HG03097 (cell line): ENCODE measurements around the gene LAG3.

ENCODE experiments used
- ATAC-seq: cut with Tn5 transposase; IDR thresholded peaks from one replicate; pipeline ENCODE4 v1.9.1; 2021; ENCODE audit not compliant: unreplicated experiment, low FRiP score

The LAG3 gene

DNA sequence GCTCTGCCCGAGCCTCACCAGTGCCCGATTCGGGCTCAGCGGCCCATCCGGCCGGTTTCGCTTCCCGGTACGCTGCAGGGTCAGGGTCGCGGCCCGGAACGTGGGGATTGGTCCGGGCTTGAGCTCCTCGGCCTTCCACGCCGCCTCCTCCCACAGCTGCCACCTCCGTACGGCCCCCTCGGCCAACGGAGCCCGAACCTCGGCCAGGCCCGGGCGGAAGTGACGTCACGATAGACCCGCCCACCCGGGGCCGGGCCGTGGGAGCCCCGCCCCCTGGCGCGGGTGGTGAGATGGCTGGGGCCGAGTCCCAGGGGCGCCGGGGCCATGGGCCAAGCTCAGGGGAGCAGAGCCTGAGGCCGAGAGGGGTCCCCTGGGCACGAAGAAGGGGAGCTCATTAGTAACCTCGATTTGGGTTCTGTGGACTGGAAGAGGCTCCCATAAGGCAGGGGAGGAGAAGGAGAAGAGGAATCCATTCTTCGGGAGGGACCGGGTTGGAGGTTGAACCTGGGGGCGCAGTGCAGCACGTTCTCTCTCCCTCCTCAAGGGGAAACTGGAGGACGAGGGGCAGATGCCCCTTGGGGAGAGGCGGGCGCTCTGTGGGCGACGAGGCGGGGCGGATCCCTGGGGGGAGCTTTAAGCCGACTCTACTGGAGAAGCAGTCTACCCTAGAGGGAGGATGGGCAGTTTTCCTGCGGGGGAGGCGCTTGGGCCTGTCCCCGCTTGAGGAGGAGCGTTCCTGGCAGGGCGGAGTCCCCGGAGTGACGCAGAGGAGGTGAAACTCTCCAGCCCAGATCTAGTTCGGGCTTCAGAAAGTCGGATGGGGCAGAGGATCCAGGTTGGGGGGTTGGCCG, 19.2 kb upstream of the LAG3 start, which contains the start of gene MLF2:
Gene MLF2 (minus strand): TSS at position 221 of the 851 bp plus-strand sequence. CDS start 807 bp downstream, outside the sequence.
- peak; percentile 87 for ATAC-seq

DNA sequence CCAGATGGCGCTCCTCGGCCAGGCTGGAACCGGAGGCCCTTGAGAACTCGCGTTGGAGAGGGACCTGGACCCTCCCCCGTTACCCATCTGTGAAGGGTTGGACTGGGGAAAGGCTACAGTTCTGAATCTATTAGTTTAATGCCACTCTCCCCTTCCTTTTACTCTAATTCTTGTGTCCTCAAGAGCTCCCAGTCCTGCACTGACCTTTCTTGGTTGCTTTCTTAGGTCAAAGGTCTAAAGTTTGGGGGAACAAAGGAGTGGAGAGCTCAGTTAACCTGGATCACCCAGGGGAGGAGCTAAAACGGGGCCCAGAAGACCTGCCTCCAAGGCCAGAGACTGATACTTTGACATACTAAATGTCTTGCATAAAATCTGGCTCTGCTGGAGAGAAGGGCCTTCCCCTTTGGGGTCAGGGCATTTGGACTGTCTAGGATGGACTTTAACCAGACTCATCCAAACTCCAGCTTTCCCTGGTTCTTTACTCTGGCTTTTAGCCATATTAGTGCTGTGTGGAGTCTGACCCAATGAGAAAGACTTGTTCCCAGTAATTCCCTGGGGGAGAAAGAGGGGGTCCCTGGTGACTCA, 18.5 kb upstream of the LAG3 start:
- no peak for ATAC-seq

- ATAC-seq: no peak
Measured at GRCh38 chr12:6754411-6754810, 17.9 kb upstream of the LAG3 start.

DNA sequence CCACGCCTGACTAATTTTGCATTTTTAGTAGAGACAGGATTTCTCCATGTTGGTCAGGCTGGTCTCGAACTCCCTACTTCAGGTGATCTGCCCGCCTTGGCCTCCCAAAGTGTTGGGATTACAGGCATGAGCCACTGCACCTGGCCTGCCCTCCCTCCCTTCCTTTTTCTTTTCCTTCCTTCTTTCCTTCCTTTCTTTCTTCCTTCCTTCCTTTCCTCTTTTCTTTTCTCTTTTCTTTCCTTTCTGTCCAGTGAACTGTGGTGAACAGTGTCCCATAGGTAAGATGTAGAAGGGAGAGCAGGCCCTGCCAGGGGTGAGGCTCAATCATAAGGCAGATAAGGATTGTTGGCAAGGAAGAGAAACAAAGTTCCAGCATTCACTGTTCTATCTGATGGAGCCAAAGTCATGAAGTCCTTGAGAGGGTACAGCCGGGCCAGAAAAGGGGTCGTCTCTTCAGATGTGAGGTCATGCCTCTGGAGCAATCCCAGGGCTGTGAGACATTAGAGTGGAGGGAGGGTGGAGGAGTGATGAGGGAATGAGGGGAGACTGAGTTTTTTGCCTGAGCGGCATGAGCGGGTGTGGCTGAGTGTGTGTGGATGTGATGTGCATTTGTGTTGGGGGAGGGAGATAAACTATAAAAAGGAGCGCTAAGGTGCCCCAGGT, 15.2 kb upstream of the LAG3 start:
- no peak for ATAC-seq

DNA sequence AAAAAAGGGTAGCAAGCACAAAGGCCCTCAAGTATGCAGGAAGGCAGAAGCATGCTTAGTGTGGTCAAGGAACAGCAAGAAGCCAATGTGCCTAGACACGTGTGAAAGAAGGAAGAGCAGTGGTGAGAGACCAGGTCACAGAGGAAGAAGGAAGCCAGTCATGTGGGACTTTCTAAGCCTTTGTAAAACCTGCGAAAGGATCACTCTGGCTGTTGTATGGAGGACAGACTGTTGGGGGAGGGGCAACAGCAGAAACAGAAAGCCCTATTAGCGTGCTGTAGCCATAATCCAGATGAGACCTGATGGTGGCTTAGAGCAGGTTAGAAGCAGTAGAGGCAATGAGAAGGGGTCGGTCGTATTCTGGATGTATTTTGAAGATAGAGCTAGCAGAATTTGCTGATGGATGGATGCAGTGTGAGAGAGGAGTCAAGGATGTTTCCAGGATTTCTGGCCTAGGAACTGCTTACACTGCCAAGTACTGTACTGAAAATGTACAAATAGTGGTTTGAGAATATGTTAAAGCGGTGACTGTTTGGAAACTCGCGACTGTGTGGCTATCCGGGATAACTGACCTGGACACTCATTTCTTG, 13.7 kb upstream of the LAG3 start:
- no peak for ATAC-seq

- no peak for ATAC-seq
Measured at GRCh38 chr12:6759741-6760140, 12.6 kb upstream of the LAG3 start.

DNA sequence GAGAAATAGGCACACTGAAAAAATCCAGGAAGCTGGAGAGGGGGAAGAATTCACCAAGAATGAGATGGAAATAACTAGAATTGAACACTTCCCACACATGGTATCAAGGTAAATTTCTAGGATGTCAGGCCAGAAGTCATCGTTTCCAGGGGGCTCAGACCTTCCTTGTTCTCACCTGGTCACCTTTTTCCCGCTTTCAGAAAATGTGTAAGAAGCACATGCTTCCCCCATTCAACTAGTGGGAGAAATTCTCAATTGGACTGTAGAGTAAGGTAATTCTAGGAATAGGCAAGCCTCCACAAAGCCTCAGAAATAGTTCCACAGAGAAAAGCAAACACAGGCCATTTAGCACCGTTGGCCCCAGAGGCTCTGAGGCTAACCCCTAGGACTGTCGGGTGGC, 8.9 kb upstream of the LAG3 start:
- no peak for ATAC-seq

- peak; percentile 57 for ATAC-seq
Measured at GRCh38 chr12:6764011-6764828, 8.1 kb upstream of the LAG3 start.

DNA sequence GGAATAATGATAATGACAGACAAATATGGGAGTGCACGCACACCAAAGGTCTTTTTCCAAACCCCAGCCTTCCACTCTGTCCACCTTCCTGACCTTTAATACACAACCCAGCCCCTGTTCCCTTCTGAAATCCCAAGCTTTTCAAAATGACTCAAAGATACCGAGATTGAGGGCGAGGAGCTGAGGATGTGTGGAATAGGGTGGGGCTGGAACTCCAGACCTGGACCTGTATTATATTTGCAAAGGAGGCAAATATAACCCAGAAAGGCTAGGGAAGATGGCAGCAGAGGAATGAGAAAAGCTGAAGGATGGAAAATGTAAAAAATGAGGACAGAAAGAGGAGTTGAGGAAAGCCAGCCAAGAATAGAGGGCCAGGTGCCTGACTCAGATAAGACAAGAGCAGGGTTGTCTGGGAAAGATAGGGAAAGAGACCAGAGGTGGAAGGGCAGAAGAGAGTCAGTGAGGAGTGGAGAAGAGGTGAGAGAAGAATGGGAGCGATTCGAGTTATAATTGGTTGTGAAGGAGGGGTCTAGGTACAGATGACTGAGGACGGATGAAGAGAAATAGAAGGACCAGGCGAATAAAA, 7.2 kb upstream of the LAG3 start:
- ATAC-seq: no peak

DNA sequence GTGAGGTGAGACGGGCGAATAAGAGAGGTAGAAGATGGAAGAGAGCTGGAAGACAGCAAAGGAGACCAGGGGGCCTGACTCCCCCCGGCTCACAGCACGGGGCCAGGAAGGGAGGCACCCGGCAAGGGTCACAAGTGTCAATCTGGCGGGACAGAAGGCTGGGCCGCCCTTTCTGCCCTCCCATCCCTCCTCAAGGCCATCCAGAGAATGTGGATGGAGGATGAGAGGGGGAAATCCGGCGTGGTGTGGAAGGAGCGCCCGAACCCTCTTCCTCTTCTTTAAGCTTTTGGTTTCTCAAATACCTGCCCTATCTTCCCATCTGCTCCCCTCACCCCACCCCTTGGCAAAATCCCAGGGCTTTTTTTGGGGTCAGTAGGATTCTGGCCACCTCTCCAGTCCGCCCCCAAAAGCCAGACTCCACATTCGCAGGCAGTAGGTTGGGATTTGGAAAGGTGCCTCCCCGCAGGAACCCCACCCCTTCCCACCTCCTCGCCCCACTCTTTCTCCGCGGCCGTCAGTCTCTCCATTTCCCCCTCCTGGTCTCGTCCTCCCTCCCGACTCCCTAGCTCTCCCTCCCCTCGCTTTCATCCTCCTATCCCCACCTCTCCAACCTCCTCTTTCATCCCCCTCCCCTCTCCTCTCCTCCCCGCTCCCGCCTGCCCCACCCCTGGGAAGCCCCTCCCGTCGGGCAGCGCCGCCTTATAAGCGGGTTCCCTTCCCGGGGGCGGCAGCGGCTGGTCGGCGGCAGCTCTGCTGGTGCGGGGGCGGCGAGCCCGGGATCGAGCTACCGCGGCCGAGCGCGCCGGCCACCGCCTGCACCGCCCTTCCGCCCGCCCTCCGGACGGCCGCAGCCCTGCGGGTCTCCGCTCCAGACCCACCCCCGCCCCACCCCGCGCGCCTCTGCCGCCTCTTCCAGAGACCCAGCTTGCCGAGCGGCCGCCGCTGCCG, 6.4 kb upstream of the LAG3 start, which contains the start of gene PTMS:
Gene PTMS (plus strand): TSS at position 730 of the 948 bp plus-strand sequence. CDS start 343 bp downstream, outside the sequence.
- ATAC-seq: peak; percentile 20

- ATAC-seq: peak; percentile 46
Measured at GRCh38 chr12:6766651-6767349, 5.5 kb upstream of the LAG3 start.

DNA sequence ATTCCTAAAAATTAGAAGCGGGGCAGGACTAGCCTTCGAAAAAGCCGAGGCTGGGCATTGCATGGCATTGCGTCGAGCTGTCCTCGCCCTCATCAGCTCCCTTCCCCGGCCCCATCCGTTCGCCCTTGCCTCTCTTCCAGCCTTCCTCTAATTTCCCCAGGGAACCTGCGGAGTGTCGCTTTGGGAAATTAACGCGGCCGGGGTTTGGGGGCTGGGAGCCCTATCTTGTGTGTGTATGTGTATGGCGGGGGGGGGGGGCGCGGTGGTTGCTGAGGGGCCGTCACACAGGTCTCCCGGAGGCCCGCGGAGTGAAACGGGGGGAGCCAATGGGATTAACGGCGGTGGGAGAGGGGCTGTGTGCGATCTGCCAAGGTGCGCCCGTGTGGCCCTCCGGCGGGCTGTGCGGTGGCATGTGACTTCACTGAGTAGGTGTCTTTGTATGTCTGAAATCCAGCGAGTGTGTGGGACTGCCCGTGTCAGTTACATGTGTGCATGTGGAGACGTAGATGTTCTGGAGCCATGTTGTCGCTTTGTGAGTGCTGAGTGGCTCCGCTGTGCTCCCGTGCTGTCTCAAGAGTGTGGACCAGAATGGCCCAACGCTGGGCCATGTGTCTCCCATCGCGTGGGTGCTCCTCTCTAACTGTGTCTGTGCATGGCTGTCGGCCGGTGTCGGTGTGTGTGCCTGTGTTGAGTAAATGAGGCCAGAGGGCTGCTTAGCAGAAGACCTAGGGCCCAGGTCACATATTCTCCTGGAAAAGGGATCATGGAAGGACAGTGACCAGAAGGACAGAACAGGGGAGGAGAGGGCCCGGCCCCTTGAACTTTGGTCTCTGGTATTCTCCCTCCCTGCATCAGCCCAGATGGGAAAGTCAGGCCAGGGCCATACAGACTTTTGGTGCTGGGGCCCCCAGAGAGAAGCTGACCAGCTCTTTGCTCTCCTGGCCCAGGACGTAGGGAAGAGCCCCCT, 4.7 kb upstream of the LAG3 start:
- no peak for ATAC-seq

GRCh38 chr12:6768437-6768914, 3.8 kb upstream of the LAG3 start:
- no peak for ATAC-seq

DNA sequence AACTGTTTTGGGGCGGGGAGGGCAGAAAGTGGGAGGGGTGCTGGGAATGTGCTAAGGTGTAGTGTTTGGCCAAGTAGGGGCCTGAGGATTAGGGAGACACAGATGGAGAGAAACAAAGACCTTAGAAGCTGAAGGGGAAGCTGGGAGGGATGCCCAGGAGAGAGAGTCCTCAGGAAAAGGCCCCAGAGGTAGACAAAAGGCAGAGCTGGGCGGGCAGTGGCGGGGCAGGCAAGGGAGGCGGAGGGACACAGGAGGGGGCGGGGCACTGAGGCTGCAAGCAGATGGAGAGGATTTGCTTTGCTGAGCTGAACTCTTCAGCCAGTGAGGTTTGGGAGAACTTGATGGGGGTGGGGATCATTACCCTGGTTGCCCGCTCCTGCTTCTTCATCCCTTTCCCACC, 3.3 kb upstream of the LAG3 start:
- no peak for ATAC-seq

GRCh38 chr12:6769666-6770065, 2.7 kb upstream of the LAG3 start:
- no peak for ATAC-seq

DNA sequence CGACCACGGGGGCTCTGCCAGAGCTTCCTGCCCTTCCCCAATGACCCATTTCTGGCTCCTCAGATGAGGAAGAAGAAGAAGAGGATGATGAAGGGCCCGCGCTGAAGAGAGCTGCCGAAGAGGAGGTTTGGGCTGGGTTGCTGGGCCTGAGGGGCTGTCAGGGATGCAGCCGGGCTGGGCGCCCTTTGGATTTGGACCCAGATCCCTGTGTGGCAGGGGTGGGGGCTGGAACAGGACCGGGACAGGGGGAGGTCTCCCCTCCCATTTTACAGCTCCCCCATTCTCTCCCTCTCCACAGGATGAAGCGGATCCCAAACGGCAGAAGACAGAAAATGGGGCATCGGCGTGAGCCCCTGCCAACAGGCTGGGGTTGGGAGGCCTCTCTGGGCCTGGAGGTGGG, 2.2 kb upstream of the LAG3 start:
- ATAC-seq: no peak

GRCh38 chr12:6770600-6770999, 1.7 kb upstream of the LAG3 start:
- ATAC-seq: no peak
